ENCODE data around the gene MBP.

GRCh38 chr18:77015169-77015568 is 117.4 kb downstream of the MBP start:
- TF ChIP-seq CTCF (IDR thresholded peaks at IDR 0.05; ENCODE audit: extremely low read depth in 1 of 2, insufficient read depth in 1 of 2, low read depth in 1 of 2, low read length in 2 of 2) (no peak), MAX (IDR thresholded peaks at IDR 0.05; ENCODE audit: insufficient read depth, insufficient read length) (no peak)

Measured in endothelial cell of umbilical vein (primary cell).